IPS-20b (cell line): Measurements from ENCODE around the gene MSL2.
"Not testable (repeated sequence)": the region's sequence is repeated elsewhere in the genome, so short reads cannot be mapped to it uniquely, and the experiment has no call there.

Experiments
- H3K27ac ChIP-seq: one replicate; pipeline ENCODE4 v1.5.1; 2013; ENCODE audit warnings: low read length
- H3K27me3 ChIP-seq: 2 replicates; pipeline ENCODE4 v1.6.1; 2013; ENCODE audit warnings: mild to moderate bottlenecking, low read length, inconsistent platforms; ENCODE audit not compliant: insufficient read depth
- H3K36me3 ChIP-seq: 2 replicates; pipeline ENCODE4 v1.6.1; 2013; ENCODE audit warnings: low read depth, mild to moderate bottlenecking, inconsistent platforms, low read length, moderate library complexity; ENCODE audit not compliant: insufficient read depth
- H3K4me1 ChIP-seq: 2 replicates; pipeline ENCODE4 v1.6.1; 2013; ENCODE audit warnings: mild to moderate bottlenecking, control low read depth, inconsistent platforms, low read length, moderate library complexity; ENCODE audit not compliant: insufficient read depth
- H3K4me3 ChIP-seq: 2 replicates; pipeline ENCODE4 v1.5.1; 2013; ENCODE audit warnings: mild to moderate bottlenecking, low read length, inconsistent platforms
- H3K9ac ChIP-seq: 2 replicates; pipeline ENCODE4 v1.6.1; 2013; ENCODE audit warnings: low read depth, mild to moderate bottlenecking, inconsistent platforms, low read length, moderate library complexity
- H3K9me3 ChIP-seq: 2 replicates; pipeline ENCODE4 v1.6.1; 2013; ENCODE audit warnings: mild to moderate bottlenecking, low read depth, low read length, inconsistent platforms; ENCODE audit not compliant: insufficient read depth

Gene MSL2

DNA sequence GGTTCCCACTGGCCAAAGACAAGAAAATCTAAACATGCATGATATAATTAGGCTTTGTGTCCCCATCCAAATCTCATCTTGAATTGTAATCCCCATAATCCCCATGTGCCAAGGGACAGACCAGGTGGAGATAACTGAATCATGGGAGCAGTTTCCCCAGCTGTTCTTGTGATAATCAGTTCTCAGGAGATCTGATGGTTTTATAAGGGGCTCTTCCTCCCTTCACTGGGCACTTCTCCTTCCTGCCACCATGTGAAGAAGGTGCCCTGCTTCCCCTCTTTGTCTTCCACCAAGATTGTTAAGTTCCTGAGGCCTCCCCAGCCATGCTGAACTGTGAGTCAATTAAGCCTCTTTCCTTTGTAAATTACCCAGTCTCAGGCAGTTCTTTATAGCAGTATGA, 32.5 kb downstream of the MSL2 start:
- H3K9me3 ChIP-seq, H3K27me3 ChIP-seq, H3K27ac ChIP-seq, H3K4me3 ChIP-seq, H3K36me3 ChIP-seq: not testable (repeated sequence)
- peaks cover 11% of the 10 kb centered on the region; the same call in 1 of the 2 replicates for H3K4me1 ChIP-seq
- H3K9ac ChIP-seq, result peak overlapping the region; percentile 37; the same call in 1 of the 2 replicates

DNA sequence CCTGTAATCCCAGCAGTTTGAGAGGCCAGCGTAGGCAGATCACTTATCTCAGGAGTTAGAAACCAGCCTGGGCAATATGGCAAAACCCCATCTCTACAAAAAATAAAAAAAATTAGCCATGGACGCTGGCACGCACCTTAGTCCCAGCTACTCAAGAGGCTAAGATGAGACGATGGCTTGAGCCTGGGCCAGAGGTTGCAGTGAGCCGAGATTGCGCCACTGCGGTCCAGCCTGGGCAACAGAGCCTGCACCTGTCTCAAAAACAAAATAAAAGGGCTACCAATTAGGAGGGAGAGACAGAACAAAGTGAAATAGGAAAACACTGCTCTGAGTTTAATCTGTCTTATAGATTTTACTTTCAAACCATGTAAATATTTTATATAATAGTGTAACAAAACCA, 33.8 kb downstream of the MSL2 start:
- Histone ChIP-seq H3K27ac (no peak overlapping the region), H3K9ac (no peak overlapping the region), H3K4me1 (peaks cover 11% of the 10 kb centered on the region; the same call in 1 of the 2 replicates), H3K27me3 (no peaks in the 10 kb centered on the region), H3K36me3 (no peaks in the 10 kb centered on the region), H3K4me3 (no peak overlapping the region), H3K9me3 (no peaks in the 10 kb centered on the region)

DNA sequence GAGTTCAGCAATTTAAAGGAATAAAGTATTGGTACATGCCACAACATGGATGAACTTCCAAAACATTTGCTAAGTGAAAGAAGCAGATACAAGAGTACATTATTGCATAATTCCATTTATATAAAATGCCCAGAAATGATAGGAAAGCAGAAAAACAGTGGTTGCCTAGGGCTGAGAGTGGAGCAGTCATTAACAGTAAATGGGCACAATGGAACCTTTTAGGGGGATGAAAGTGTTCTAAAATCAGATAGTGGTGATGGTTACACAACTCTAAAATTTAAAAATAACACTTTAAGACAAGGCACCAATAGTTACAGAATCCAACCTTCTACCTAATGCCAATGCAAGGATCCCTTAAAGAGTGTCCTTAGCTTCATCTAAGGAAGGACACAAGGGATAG, 34.6 kb downstream of the MSL2 start:
- no peak overlapping the region for H3K27ac ChIP-seq
- no peak overlapping the region for H3K9ac ChIP-seq
- no peaks in the 10 kb centered on the region for H3K9me3 ChIP-seq
- H3K4me1 ChIP-seq, result peaks cover 11% of the 10 kb centered on the region; the same call in 1 of the 2 replicates
- no peaks in the 10 kb centered on the region for H3K36me3 ChIP-seq
- H3K4me3 ChIP-seq, result no peak overlapping the region
- no peaks in the 10 kb centered on the region for H3K27me3 ChIP-seq

DNA sequence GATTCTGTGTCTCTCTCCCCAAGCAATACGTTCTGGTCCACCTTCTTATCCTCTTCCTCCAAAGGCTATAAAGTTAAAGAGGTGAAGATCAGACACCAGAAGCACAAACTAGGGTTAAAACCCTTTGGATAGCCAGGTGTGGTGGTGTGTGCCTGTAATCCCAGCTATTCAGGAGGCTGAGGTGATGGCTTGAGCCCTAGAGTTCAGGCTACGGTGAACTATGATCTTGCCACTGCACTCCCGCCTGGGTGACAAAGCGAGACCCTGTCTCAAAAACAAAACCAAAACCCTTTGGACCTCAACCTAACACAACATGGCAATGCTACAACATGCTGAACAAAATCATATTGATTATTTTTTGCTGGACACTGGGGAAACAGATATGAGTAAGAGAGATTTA, 43.2 kb downstream of the MSL2 start:
- Histone ChIP-seq H3K27ac (no peak overlapping the region), H3K4me1 (no peaks in the 10 kb centered on the region), H3K4me3 (no peak overlapping the region), H3K36me3 (peaks cover 38% of the 10 kb centered on the region), H3K9ac (no peak overlapping the region), H3K27me3 (no peaks in the 10 kb centered on the region), H3K9me3 (no peaks in the 10 kb centered on the region)

DNA sequence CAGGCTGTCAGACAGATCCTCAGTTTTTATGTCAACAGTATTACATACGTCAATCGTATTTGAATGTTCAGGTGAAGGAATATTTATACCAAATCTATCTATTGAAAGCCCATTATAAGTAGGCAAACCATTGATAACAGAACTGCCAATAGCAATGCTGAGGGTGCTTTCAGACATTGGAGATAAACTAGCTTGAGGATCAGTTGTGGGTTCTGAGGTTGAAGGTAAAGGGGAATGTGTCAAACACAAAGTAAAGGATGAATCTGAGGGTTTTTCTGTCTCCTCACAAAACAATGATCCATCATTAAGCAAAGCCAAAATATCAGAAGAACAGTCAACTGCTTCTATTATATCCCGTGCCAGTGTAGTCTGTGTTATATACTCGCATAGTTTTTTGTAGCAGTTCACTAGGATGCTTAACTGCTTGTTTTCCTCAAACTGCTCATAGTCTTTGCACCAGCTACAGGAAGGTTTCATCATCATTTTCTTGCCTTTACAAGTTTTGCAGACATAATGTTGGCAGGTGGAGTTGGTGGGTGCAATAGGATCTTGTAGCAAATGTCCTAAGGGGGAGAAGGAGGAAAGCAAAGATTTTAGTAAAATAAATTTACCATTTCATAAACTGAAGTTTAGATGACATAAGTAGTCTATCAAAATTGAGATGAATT, 43.8 kb downstream of the MSL2 start:
- H3K9ac ChIP-seq, result no peak overlapping the region
- no peaks in the 10 kb centered on the region for H3K4me1 ChIP-seq
- H3K27ac ChIP-seq, result no peak overlapping the region
- no peak overlapping the region for H3K4me3 ChIP-seq
- H3K9me3 ChIP-seq, result no peaks in the 10 kb centered on the region
- no peaks in the 10 kb centered on the region for H3K27me3 ChIP-seq
- H3K36me3 ChIP-seq, result peaks cover 44% of the 10 kb centered on the region

DNA sequence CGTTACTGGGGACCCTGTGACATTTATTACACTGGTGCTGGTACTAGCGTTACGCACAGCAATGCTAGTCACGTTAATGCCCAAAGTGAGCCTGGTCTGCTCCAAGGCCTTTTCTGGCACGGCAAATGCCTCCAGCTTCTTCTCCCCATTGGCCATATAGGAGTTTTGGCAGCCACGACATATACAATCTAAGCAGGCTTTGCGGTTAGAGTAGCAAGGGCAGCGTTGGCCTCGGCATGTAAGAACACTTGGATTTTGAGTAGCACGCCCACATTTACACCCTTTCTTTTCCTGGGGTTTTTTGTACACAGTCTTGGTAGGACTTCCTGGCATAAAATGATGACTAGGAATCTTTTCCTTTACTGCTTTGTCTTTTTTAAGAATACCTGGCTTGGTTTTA, 44.9 kb downstream of the MSL2 start:
- H3K27me3 ChIP-seq, result no peaks in the 10 kb centered on the region
- peaks cover 48% of the 10 kb centered on the region for H3K36me3 ChIP-seq
- H3K9ac ChIP-seq, result no peak overlapping the region
- no peaks in the 10 kb centered on the region for H3K4me1 ChIP-seq
- no peak overlapping the region for H3K27ac ChIP-seq
- no peaks in the 10 kb centered on the region for H3K9me3 ChIP-seq
- H3K4me3 ChIP-seq, result no peak overlapping the region

DNA sequence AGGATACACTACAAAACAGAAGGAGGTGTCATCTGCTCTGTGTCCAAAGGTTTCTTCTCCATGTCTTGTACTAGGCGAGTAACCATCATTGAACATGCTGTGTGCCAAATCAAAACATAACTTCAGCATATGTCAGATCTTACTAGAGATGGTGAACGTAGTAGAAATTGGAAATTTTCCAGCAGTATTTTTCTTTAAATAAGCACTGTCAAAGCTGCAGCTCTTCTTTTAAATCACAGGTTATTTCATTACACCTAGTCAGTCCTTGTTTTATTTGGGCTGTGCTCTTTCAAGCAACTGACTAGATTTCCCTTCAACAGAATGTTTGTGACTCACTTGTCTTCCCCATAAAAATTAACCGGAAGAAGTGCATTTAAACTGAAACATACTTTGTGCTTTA, 46.5 kb downstream of the MSL2 start:
- Histone ChIP-seq H3K36me3 (peaks cover 61% of the 10 kb centered on the region), H3K27me3 (no peaks in the 10 kb centered on the region), H3K4me1 (no peaks in the 10 kb centered on the region), H3K9ac (no peak overlapping the region), H3K4me3 (no peak overlapping the region), H3K27ac (no peak overlapping the region), H3K9me3 (no peaks in the 10 kb centered on the region)

DNA sequence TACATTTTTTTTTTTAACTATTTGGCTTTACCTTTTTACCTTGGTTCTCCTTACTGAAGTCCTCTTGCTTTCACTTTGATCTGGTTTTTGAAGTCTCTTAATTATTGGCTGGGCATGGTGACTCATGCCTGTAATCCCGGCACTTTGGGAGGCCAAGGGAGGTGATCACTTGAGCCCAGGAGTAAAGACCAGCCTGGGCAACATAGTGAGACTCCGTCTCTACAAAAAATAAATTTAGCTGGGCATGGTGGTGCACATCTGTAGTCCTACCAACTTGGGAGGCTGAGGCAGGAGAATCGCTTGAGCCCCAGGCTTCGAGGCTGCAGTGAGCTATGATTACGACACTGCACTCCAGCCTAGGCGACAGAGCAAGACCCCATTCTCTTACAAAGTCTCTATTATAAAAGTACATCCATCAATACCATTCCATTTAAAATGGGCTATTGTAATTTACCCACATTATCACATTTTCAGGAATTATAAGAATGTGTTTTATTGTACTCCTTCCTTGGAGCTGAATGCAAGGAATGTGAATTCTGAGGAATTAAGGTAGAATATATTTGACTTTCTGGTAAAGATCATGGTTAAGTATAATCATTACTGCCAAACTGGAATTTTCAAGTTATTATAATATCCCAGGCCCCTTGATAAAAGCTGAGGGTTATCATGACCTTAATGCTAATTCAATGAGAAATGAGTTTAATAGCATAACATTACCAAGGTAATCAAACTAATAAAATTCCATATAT, 49.0 kb downstream of the MSL2 start:
- Histone ChIP-seq H3K27me3 (no peaks in the 10 kb centered on the region; the same call in 1 of the 2 replicates), H3K4me3 (no peak overlapping the region), H3K9me3 (no peaks in the 10 kb centered on the region), H3K9ac (no peak overlapping the region), H3K27ac (no peak overlapping the region), H3K4me1 (no peaks in the 10 kb centered on the region; the same call in 1 of the 2 replicates), H3K36me3 (peaks cover 51% of the 10 kb centered on the region)

DNA sequence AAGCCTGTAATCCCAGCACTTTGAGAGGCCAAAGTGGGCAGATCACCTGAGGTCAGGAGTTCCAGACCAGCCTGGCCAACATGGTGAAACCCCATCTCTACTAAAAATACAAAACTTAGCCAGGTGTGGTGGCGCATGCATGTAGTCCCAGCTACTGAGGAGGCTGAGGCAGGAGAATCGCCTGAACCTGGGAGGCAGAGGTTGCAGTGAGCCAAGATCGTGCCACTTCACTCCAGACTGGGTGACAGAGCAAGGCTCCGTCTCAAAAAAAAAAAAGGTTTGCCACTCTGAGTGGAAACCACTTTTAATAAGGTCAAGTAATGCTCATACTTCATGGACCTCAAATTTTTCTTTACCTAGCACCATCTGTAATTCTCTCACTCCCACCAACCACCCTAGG, 51.7 kb downstream of the MSL2 start:
- not testable (repeated sequence) for H3K27me3 ChIP-seq, H3K4me1 ChIP-seq, H3K9me3 ChIP-seq, H3K4me3 ChIP-seq, H3K9ac ChIP-seq, H3K27ac ChIP-seq
- H3K36me3 ChIP-seq, result peaks cover 27% of the 10 kb centered on the region

DNA sequence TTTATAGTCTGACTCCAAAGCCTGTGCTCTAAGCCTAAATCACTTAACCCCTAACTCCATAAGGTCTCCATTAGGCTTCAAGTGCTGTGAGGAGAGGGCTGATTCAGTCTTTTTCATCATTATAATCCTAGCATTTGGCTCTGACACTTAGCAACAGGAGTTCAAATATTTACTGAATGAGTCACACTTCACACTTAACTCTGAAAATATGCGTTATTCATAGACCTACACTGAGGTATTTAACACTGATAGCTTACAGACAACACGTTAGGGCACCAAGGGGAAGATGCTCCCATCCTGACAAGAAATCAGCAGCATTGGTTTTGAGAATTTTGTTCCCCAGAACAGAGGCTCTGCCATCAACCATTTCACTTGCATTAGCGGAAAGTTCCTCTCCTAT, 53.5 kb downstream of the MSL2 start:
- Histone ChIP-seq H3K4me1 (no peaks in the 10 kb centered on the region; the same call in 1 of the 2 replicates), H3K9me3 (no peaks in the 10 kb centered on the region), H3K27ac (no peak overlapping the region), H3K4me3 (no peak overlapping the region), H3K36me3 (peaks cover 20% of the 10 kb centered on the region), H3K9ac (no peak overlapping the region), H3K27me3 (peaks cover 7% of the 10 kb centered on the region; the same call in 1 of the 2 replicates)

DNA sequence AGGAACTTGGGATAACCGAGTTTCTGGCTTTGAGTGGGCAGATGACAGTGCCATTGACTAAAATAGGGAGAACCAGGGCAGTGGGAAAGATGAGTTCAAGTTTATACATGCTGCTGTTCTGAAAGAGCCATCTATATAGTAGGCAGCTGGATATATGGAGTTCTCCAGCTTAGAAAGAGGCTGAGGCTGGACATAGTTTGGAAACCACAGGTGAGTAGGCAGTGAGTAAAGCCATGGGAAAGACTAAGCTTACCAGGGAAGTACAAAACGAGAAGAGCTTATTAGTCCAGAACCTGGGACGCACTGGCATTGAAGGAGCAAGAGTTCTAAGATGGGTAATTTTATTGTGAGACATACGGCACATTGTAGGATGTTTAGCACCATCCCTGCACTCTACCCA, 54.2 kb downstream of the MSL2 start:
- Histone ChIP-seq H3K27me3 (peaks cover 7% of the 10 kb centered on the region; the same call in 1 of the 2 replicates), H3K9ac (no peak overlapping the region), H3K27ac (no peak overlapping the region), H3K4me1 (no peaks in the 10 kb centered on the region; the same call in 1 of the 2 replicates), H3K36me3 (peaks cover 14% of the 10 kb centered on the region), H3K9me3 (no peaks in the 10 kb centered on the region), H3K4me3 (no peak overlapping the region)

DNA sequence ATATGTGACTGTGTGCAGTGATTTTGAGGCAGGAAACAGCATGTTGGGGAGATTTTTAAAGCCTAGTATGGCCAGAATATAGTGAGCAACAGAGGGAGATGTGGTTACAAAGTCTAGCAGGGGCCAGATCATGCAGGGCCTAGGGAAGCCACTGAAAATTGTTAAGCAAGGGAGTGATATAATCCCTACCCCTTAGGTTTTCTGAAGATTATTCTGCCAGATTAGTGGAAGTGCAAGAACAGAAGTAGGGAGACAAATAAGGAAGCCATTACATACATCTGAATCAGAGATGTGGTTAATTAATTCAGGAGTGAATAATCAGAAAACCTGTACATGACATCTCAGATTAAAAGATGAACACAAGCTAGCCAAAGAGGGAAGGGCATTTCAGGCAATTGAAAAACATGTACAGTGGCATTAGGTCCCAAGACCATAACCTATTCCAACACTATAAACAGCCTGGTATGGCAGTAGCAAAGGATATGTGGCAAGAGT, 54.8 kb downstream of the MSL2 start:
- Histone ChIP-seq H3K27me3 (peaks cover 7% of the 10 kb centered on the region; the same call in 1 of the 2 replicates), H3K36me3 (peaks cover 14% of the 10 kb centered on the region), H3K27ac (no peak overlapping the region), H3K4me1 (no peaks in the 10 kb centered on the region; the same call in 1 of the 2 replicates), H3K4me3 (no peak overlapping the region), H3K9me3 (no peaks in the 10 kb centered on the region), H3K9ac (no peak overlapping the region)
